Ovary (tissue), 9 donors: Measurements from ENCODE around the gene NUAK1. TPM values are rescaled to one million over a fixed set of nuclear protein-coding genes. Genes with fewer than 3 reads are reported as not detected.

Experiments used
- DNase-seq, 5 donors: peaks; one replicate each; pipeline ENCODE4 v3.0.0-alpha.2; 2019 to 2020
- H3K27ac ChIP-seq, 2 donors: fragments of 200-600 bp; one replicate each; pipeline versions ENCODE4 v1.5.1 to v1.8.0; 2019 to 2022
- H3K27me3 ChIP-seq: fragments of 200-600 bp; one replicate; pipeline ENCODE4 v1.8.0; 2022
- H3K36me3 ChIP-seq: fragments of 200-600 bp; sonication (generic); one replicate; pipeline ENCODE4 v1.5.1; 2019
- H3K4me1 ChIP-seq: one replicate; pipeline ENCODE4 v1.8.1; 2013; ENCODE audit warnings: mild to moderate bottlenecking, moderate library complexity; ENCODE audit not compliant: insufficient read depth
- H3K4me3 ChIP-seq: fragments of 200-600 bp; sonication (generic); one replicate; pipeline ENCODE4 v1.5.1; 2017
- H3K9me3 ChIP-seq, 2 donors: fragments of 200-600 bp in 1 of 2; sonication (generic) in 1 of 2; one replicate each; pipeline versions ENCODE4 v1.5.1 to v1.8.1; 2013 to 2019; ENCODE audit warnings: mild to moderate bottlenecking in 1 of 2, moderate library complexity in 1 of 2
- CTCF ChIP-seq, 3 donors: fragments of 450-650 bp in 2 of 3; fragments of 200-600 bp in 1 of 3; IDR thresholded peaks; one replicate each; pipeline versions ENCODE4 v1.5.1 to v1.8.0; 2016 to 2022; ENCODE audit warnings: antibody characterized with exemption in 3 of 3, mild to moderate bottlenecking in 1 of 3
- EP300 ChIP-seq: sonication (generic); formaldehyde crosslinking; IDR thresholded peaks from one replicate; pipeline ENCODE4 v1.6.1; 2017; ENCODE audit warnings: antibody characterized with exemption
- POLR2A ChIP-seq: fragments of 450-650 bp; IDR thresholded peaks from one replicate; pipeline ENCODE4 v1.6.1; 2017; ENCODE audit warnings: antibody characterized with exemption, mild to moderate bottlenecking, moderate library complexity
- WGBS, 3 donors: extraction: QIAGEN DNeasy Blood & Tissue Kit in 1 of 3; methylation state at CpG; one replicate each; pipeline versions ENCODE4 v1.1.5 to v1.1.7; 2013 to 2017; 5-methylcytosine and 5-hydroxymethylcytosine counted together
- intact Hi-C, 4 donors: fragments of 100-400 bp; cut with DNase I; formaldehyde crosslinking; loops; one replicate each; pipeline versions ENCODE4 v1.11.0 to v1.15.1; 2022 to 2023
- polyA plus RNA-seq, 2 donors: library from polyadenylated mRNA; stranded (reverse); fragments of 200-250 nt in 1 of 2; fragments of 350-450 nt in 1 of 2; fragmentation: Illumina TruSeq in 1 of 2; extraction: RNeasy Lipid Tissue Mini Kit (QIAGEN cat#74804) in 1 of 2; gene quantifications; one replicate each; pipeline ENCODE4 v1.2.3, GENCODE V29; 2013 to 2014
- total RNA-seq, 7 donors: library from RNA; depleted of rRNA in 2 of 7; stranded (reverse); fragments of >200 nt in 2 of 7; fragmentation: NEBNext Ultra II Directional in 3 of 7; extraction: Animal tissue kit (Norgen Biotek cat#: 25700) in 3 of 7; gene quantifications; one replicate each; pipeline versions ENCODE4 v1.1.0 to v1.2.4, GENCODE V29; 2016 to 2023
- donor health status: DM: no; HTN: no; CAD: no; lungs with moderate emphysema.
- donor health status: DM: no; HTN: no; CAD: no.
- donor health status: Bipolar disorder and iron deficiency.
- donor health status: DM: yes; HTN: yes; CAD: no.
- donor health status: DM: no; HTN: no; CAD: no.
- donor health status: DM: yes; HTN: yes; CAD: no.

NUAK1 gene
- total and polyA plus RNA-seq, 9 donors: 2.8 to 22.2 (median 12.0) TPM

- no peaks in the 10 kb centered on the region for H3K9me3 ChIP-seq
- TF ChIP-seq EP300 (no peak), CTCF (IDR thresholded peaks at IDR 0.05) (no peak), POLR2A (no peak)
- H3K4me3 ChIP-seq: no peak overlapping the region
- H3K27ac ChIP-seq: no peak overlapping the region
- no peaks in the 10 kb centered on the region for H3K27me3 ChIP-seq
- no peak for DNase-seq
- H3K36me3 ChIP-seq: no peaks in the 10 kb centered on the region
- H3K4me1 ChIP-seq: peaks cover 8% of the 10 kb centered on the region
- 61 to 69% (median 67%) methylated on average over 10 of the region's 10 CpGs for WGBS, 3 donors
- intact Hi-C loops: loop anchor here in 2 of 4 donors (5.0 to 10.0 kb wide), 2 partner anchors 49 to 56 kb away; partner anchors contain the start of gene NUAK1 (in 1 of the 2)
Observed at GRCh38 chr12:106078358-106079010, 60.3 kb downstream of the NUAK1 start.

GRCh38 chr12:106074706-106075392 lies 63.9 kb downstream of the NUAK1 start:
- H3K27me3 ChIP-seq: no peaks in the 10 kb centered on the region
- DNase-seq: no peak
- no peak overlapping the region for H3K4me3 ChIP-seq
- H3K4me1 ChIP-seq: peaks cover 1% of the 10 kb centered on the region
- no peak overlapping the region for H3K27ac ChIP-seq
- intact Hi-C loops: loop anchor here in 2 of 4 donors (5.0 to 10.0 kb wide), 2 partner anchors 52 to 60 kb away; partner anchors contain the start of gene NUAK1 (in 1 of the 2)
- no peaks in the 10 kb centered on the region for H3K9me3 ChIP-seq
- no peaks in the 10 kb centered on the region for H3K36me3 ChIP-seq
- TF ChIP-seq POLR2A (no peak), CTCF (IDR thresholded peaks at IDR 0.05) (no peak), EP300 (no peak)
- WGBS, 3 donors: 52 to 56% (median 53%) methylated on average over 11 of the region's 11 CpGs

GRCh38 chr12:106074361-106074705 lies 64.4 kb downstream of the NUAK1 start:
- 68 to 79% (median 76%) methylated on average over 1 of the region's 1 CpG for WGBS, 3 donors
- intact Hi-C loops: loop anchor here in 1 of 4 donors (10.0 kb wide), 1 partner anchor 60 kb away; the partner anchor contains the start of gene NUAK1
- Histone ChIP-seq H3K36me3 (no peaks in the 10 kb centered on the region), H3K9me3 (no peaks in the 10 kb centered on the region), H3K27ac (no peak overlapping the region), H3K27me3 (no peaks in the 10 kb centered on the region), H3K4me1 (peaks cover 1% of the 10 kb centered on the region), H3K4me3 (no peak overlapping the region)
- no peak for DNase-seq
- TF ChIP-seq EP300 (no peak), POLR2A (no peak), CTCF (IDR thresholded peaks at IDR 0.05) (no peak)

GRCh38 chr12:106073179-106073578 lies 65.6 kb downstream of the NUAK1 start:
- no peak overlapping the region for H3K4me3 ChIP-seq
- H3K9me3 ChIP-seq: no peaks in the 10 kb centered on the region
- intact Hi-C loops: loop anchor here in 1 of 4 donors (10.0 kb wide), 1 partner anchor 62 kb away; the partner anchor contains the start of gene NUAK1
- no peak for DNase-seq
- H3K4me1 ChIP-seq: peaks cover 1% of the 10 kb centered on the region
- H3K36me3 ChIP-seq: no peaks in the 10 kb centered on the region
- WGBS, 3 donors: 93 to 96% (median 95%) methylated on average over 3 of the region's 3 CpGs
- TF ChIP-seq EP300: no peak
- TF ChIP-seq POLR2A: no peak
- TF ChIP-seq CTCF (IDR thresholded peaks at IDR 0.05): no peak
- H3K27ac ChIP-seq: no peak overlapping the region
- H3K27me3 ChIP-seq: no peaks in the 10 kb centered on the region
